HEK293 (cell line): ENCODE data around the gene TRMT1.

Source experiments
- FEZF1 ChIP-seq: fragments of 450-650 bp; formaldehyde crosslinking; IDR thresholded peaks from 2 replicates; pipeline ENCODE4 v1.5.1; 2016; ENCODE audit warnings: missing biosample characterization, missing genetic modification characterization
- KLF10 ChIP-seq: fragments of 450-650 bp; IDR thresholded peaks from 2 replicates; pipeline ENCODE4 v1.5.1; 2018; ENCODE audit warnings: missing biosample characterization, mild to moderate bottlenecking, missing genetic modification characterization
- KLF17 ChIP-seq: fragments of 450-650 bp; formaldehyde crosslinking; IDR thresholded peaks from 2 replicates; pipeline ENCODE4 v1.5.1; 2016; ENCODE audit warnings: missing biosample characterization, missing genetic modification characterization
- PRDM2 ChIP-seq: fragments of 450-650 bp; formaldehyde crosslinking; IDR thresholded peaks from 2 replicates; pipeline ENCODE4 v1.5.1; 2016; ENCODE audit warnings: missing biosample characterization, missing genetic modification characterization, borderline replicate concordance
- ZBTB17 ChIP-seq: fragments of 450-650 bp; formaldehyde crosslinking; IDR thresholded peaks from 2 replicates; pipeline ENCODE4 v1.5.1; 2016; ENCODE audit warnings: missing biosample characterization, missing genetic modification characterization
- ZBTB21 ChIP-seq: fragments of 450-650 bp; formaldehyde crosslinking; IDR thresholded peaks from 2 replicates; pipeline ENCODE4 v1.5.1; 2017; ENCODE audit warnings: missing biosample characterization, missing genetic modification characterization
- ZEB2 ChIP-seq: fragments of 450-650 bp; formaldehyde crosslinking; IDR thresholded peaks from 2 replicates; pipeline ENCODE4 v1.5.1; 2016; ENCODE audit warnings: missing biosample characterization, missing genetic modification characterization
- ZFHX2 ChIP-seq: fragments of 450-650 bp; formaldehyde crosslinking; conservative IDR thresholded peaks from 2 replicates; pipeline ENCODE4 v1.5.1; 2016; ENCODE audit warnings: missing biosample characterization, missing genetic modification characterization
- ZFP41 ChIP-seq: fragments of 450-650 bp; formaldehyde crosslinking; IDR thresholded peaks from 2 replicates; pipeline ENCODE4 v1.5.1; 2016; ENCODE audit warnings: missing biosample characterization, missing genetic modification characterization, borderline replicate concordance
- ZNF132 ChIP-seq: fragments of 450-650 bp; formaldehyde crosslinking; IDR thresholded peaks from 2 replicates; pipeline ENCODE4 v1.5.1; 2017; ENCODE audit warnings: missing biosample characterization, missing genetic modification characterization, borderline replicate concordance
- ZNF133 ChIP-seq: fragments of 450-650 bp; formaldehyde crosslinking; IDR thresholded peaks from 2 replicates; pipeline ENCODE4 v1.5.1; 2016; ENCODE audit warnings: missing biosample characterization, missing genetic modification characterization
- ZNF146 ChIP-seq: fragments of 450-650 bp; formaldehyde crosslinking; IDR thresholded peaks from 2 replicates; pipeline ENCODE4 v1.5.1; 2016; ENCODE audit warnings: missing biosample characterization, missing genetic modification characterization
- ZNF175 ChIP-seq: fragments of 450-650 bp; formaldehyde crosslinking; IDR thresholded peaks from 2 replicates; pipeline ENCODE4 v1.5.1; 2016; ENCODE audit warnings: missing biosample characterization, missing genetic modification characterization
- ZNF335 ChIP-seq: fragments of 450-650 bp; formaldehyde crosslinking; conservative IDR thresholded peaks from 2 replicates; pipeline ENCODE4 v1.5.1; 2016; ENCODE audit warnings: missing biosample characterization, missing genetic modification characterization
- ZNF449 ChIP-seq: fragments of 450-650 bp; formaldehyde crosslinking; IDR thresholded peaks from 2 replicates; pipeline ENCODE4 v1.5.1; 2017; ENCODE audit warnings: missing biosample characterization, mild to moderate bottlenecking, missing genetic modification characterization, moderate library complexity
- ZNF473 ChIP-seq: fragments of 450-650 bp; formaldehyde crosslinking; IDR thresholded peaks from 2 replicates; pipeline ENCODE4 v1.5.1; 2017; ENCODE audit warnings: missing biosample characterization, missing genetic modification characterization
- ZNF514 ChIP-seq: fragments of 450-650 bp; formaldehyde crosslinking; IDR thresholded peaks from 2 replicates; pipeline ENCODE4 v1.5.1; 2016; ENCODE audit warnings: missing biosample characterization, missing genetic modification characterization
- ZNF624 ChIP-seq: fragments of 450-650 bp; formaldehyde crosslinking; IDR thresholded peaks from 2 replicates; pipeline ENCODE4 v1.5.1; 2017; ENCODE audit warnings: missing biosample characterization, missing genetic modification characterization
- ZNF639 ChIP-seq: fragments of 450-650 bp; formaldehyde crosslinking; IDR thresholded peaks from 2 replicates; pipeline ENCODE4 v1.5.1; 2016; ENCODE audit warnings: missing biosample characterization, missing genetic modification characterization
- ZNF645 ChIP-seq: fragments of 450-650 bp; formaldehyde crosslinking; IDR thresholded peaks from 2 replicates; pipeline ENCODE4; 2016; ENCODE audit warnings: missing biosample characterization, missing genetic modification characterization
- ZNF660 ChIP-seq: fragments of 450-650 bp; IDR thresholded peaks from 2 replicates; pipeline ENCODE4 v1.5.1; 2018; ENCODE audit warnings: missing biosample characterization, mild to moderate bottlenecking, missing genetic modification characterization
- ZNF664 ChIP-seq: fragments of 450-650 bp; formaldehyde crosslinking; IDR thresholded peaks from 2 replicates; pipeline ENCODE4 v1.5.1; 2016; ENCODE audit warnings: missing biosample characterization, missing genetic modification characterization
- ZNF692 ChIP-seq: fragments of 450-650 bp; formaldehyde crosslinking; IDR thresholded peaks from 2 replicates; pipeline ENCODE4 v1.5.1; 2016; ENCODE audit warnings: missing biosample characterization, missing genetic modification characterization
- ZNF707 ChIP-seq: fragments of 450-650 bp; formaldehyde crosslinking; IDR thresholded peaks from 2 replicates; pipeline ENCODE4 v1.5.1; 2016; ENCODE audit warnings: missing biosample characterization, missing genetic modification characterization
- ZNF76 ChIP-seq: fragments of 450-650 bp; formaldehyde crosslinking; IDR thresholded peaks from 2 replicates; pipeline ENCODE4; 2016; ENCODE audit warnings: low read depth, missing biosample characterization, missing genetic modification characterization, borderline replicate concordance
- ZNF830 ChIP-seq: fragments of 450-650 bp; IDR thresholded peaks from 2 replicates; pipeline ENCODE4 v1.5.0; 2018; ENCODE audit warnings: missing biosample characterization, missing genetic modification characterization, low read depth, mild to moderate bottlenecking, moderate library complexity
- ZNF843 ChIP-seq: fragments of 450-650 bp; formaldehyde crosslinking; IDR thresholded peaks from 2 replicates; pipeline ENCODE4 v1.5.1; 2016; ENCODE audit warnings: missing biosample characterization, missing genetic modification characterization
- ZSCAN23 ChIP-seq: fragments of 450-650 bp; formaldehyde crosslinking; IDR thresholded peaks from 2 replicates; pipeline ENCODE4 v1.5.1; 2016; ENCODE audit warnings: missing biosample characterization, missing genetic modification characterization
- ZXDB ChIP-seq: fragments of 450-650 bp; formaldehyde crosslinking; IDR thresholded peaks from 2 replicates; pipeline ENCODE4 v1.5.1; 2016; ENCODE audit warnings: missing biosample characterization, missing genetic modification characterization

The TRMT1 gene

GRCh38 chr19:13117772-13118423 lies 1.4 kb upstream of the TRMT1 start, which contains the start of gene NACC1 (continued):
- no peak for TF ChIP-seq ZFP41 (tag by site-specific recombination)
- no peak for TF ChIP-seq ZNF707
- TF ChIP-seq KLF17 (tag by site-specific recombination) = peak; percentile 68; the same call in 1 of the 2 replicates
- TF ChIP-seq ZSCAN23 (tag by site-specific recombination) = no peak
- TF ChIP-seq ZNF830 (tag by site-specific recombination) = no peak
- TF ChIP-seq ZNF76 (tag by site-specific recombination) = no peak
- TF ChIP-seq ZNF133 (tag by site-specific recombination) = no peak
- TF ChIP-seq ZNF335 = peak; percentile 18
- 0 out of 2 replicates have a peak, but pooled peaks have one; percentile 37 for TF ChIP-seq ZNF449 (tag by site-specific recombination)
- TF ChIP-seq ZNF514 (tag by site-specific recombination) = no peak
- TF ChIP-seq ZNF660 (tag by site-specific recombination) = peak; percentile 61; the same call in 1 of the 2 replicates
- no peak for TF ChIP-seq ZNF473 (tag by site-specific recombination)
- TF ChIP-seq ZNF146 (tag by site-specific recombination) = no peak
- peak; percentile 85 for TF ChIP-seq ZXDB (tag by site-specific recombination)
- TF ChIP-seq KLF10 = peak; percentile 97
- TF ChIP-seq PRDM2 = no peak
- TF ChIP-seq ZBTB21 = no peak
- TF ChIP-seq ZNF645 (tag by site-specific recombination) = no peak
- TF ChIP-seq ZBTB17 (tag by site-specific recombination) = peak; percentile 73
- TF ChIP-seq ZNF639 = peak; percentile 33; the same call in 1 of the 2 replicates
- TF ChIP-seq ZNF692 (tag by site-specific recombination) = 0 out of 2 replicates have a peak, but pooled peaks have one; percentile 15
- TF ChIP-seq ZNF843 (tag by site-specific recombination) = no peak
- no peak for TF ChIP-seq ZNF624 (tag by site-specific recombination)
- TF ChIP-seq FEZF1 (tag by site-specific recombination) = no peak
- TF ChIP-seq ZNF132 (tag by site-specific recombination) = no peak
- TF ChIP-seq ZNF664 (tag by site-specific recombination) = no peak
- peak; percentile 33; the same call in 1 of the 2 replicates for TF ChIP-seq ZEB2 (tag by site-specific recombination)
- TF ChIP-seq ZFHX2 (tag by site-specific recombination) = peak; percentile 27
- no peak for TF ChIP-seq ZNF175 (tag by site-specific recombination)
